ENCODE data around the gene ZNF783.

- TF ChIP-seq, protein P1, sequence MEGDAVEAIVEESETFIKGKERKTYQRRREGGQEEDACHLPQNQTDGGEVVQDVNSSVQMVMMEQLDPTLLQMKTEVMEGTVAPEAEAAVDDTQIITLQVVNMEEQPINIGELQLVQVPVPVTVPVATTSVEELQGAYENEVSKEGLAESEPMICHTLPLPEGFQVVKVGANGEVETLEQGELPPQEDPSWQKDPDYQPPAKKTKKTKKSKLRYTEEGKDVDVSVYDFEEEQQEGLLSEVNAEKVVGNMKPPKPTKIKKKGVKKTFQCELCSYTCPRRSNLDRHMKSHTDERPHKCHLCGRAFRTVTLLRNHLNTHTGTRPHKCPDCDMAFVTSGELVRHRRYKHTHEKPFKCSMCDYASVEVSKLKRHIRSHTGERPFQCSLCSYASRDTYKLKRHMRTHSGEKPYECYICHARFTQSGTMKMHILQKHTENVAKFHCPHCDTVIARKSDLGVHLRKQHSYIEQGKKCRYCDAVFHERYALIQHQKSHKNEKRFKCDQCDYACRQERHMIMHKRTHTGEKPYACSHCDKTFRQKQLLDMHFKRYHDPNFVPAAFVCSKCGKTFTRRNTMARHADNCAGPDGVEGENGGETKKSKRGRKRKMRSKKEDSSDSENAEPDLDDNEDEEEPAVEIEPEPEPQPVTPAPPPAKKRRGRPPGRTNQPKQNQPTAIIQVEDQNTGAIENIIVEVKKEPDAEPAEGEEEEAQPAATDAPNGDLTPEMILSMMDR (IDR thresholded peaks at IDR 0.05; ENCODE audit: low read length): no peak
- no peak for TF ChIP-seq EZH2 (optimal IDR thresholded peaks at IDR 0.05; ENCODE audit: low read depth, low read length)
These were observed 7.7 kb upstream of the ZNF783 start for GRCh38 chr7:149254181-149254858.
